Muscle layer of colon (tissue), 2 donors: Measurements from ENCODE around the gene OPN1SW.

Experiments used
- H3K27ac ChIP-seq: one replicate; pipeline ENCODE4 v1.7.0; 2013; ENCODE audit warnings: low read depth, mild to moderate bottlenecking, low read length, moderate library complexity
- H3K27me3 ChIP-seq, 2 donors: one replicate each; pipeline ENCODE4 v1.7.0; 2013; ENCODE audit warnings: low read length in 2 of 2, mild to moderate bottlenecking in 2 of 2; ENCODE audit not compliant: insufficient read depth in 2 of 2, control insufficient read depth in 1 of 2
- H3K36me3 ChIP-seq: one replicate; pipeline ENCODE4 v1.7.0; 2013; ENCODE audit warnings: mild to moderate bottlenecking, low read length; ENCODE audit not compliant: insufficient read depth
- H3K4me1 ChIP-seq: one replicate; pipeline ENCODE4 v1.7.0; 2013; ENCODE audit warnings: mild to moderate bottlenecking, low read length; ENCODE audit not compliant: insufficient read depth
- H3K4me3 ChIP-seq, 2 donors: one replicate each; pipeline ENCODE4 v1.7.0; 2013; ENCODE audit warnings: low read length in 2 of 2, low read depth in 1 of 2, mild to moderate bottlenecking in 1 of 2, moderate library complexity in 1 of 2
- H3K9ac ChIP-seq: one replicate; pipeline ENCODE4 v1.7.0; 2013; ENCODE audit warnings: low read length
- H3K9me3 ChIP-seq: one replicate; pipeline ENCODE4 v1.7.0; 2013; ENCODE audit warnings: mild to moderate bottlenecking, low read length
- donor health status: abdominal sarcoma.
- donor health status: Adenocarcinoma of cecum.

The OPN1SW gene

GRCh38 chr7:128805225-128805624, 29.6 kb upstream of the OPN1SW start:
- Histone ChIP-seq H3K9me3 (no peaks in the 10 kb centered on the region), H3K27ac (no peak overlapping the region), H3K9ac (no peak overlapping the region), H3K4me3 (no peak overlapping the region), H3K36me3 (peaks cover 46% of the 10 kb centered on the region), H3K4me1 (no peaks in the 10 kb centered on the region), H3K27me3 (no peaks in the 10 kb centered on the region)

GRCh38 chr7:128804484-128804883, 28.9 kb upstream of the OPN1SW start:
- no peak overlapping the region for H3K4me3 ChIP-seq
- no peaks in the 10 kb centered on the region for H3K4me1 ChIP-seq
- H3K27me3 ChIP-seq: no peaks in the 10 kb centered on the region
- no peak overlapping the region for H3K9ac ChIP-seq
- H3K9me3 ChIP-seq: no peaks in the 10 kb centered on the region
- H3K36me3 ChIP-seq: peaks cover 46% of the 10 kb centered on the region
- no peak overlapping the region for H3K27ac ChIP-seq

- no peaks in the 10 kb centered on the region for H3K4me1 ChIP-seq
Measured at GRCh38 chr7:128801667-128802418, 26.2 kb upstream of the OPN1SW start.

GRCh38 chr7:128801003-128801402, 25.4 kb upstream of the OPN1SW start:
- no peaks in the 10 kb centered on the region for H3K27me3 ChIP-seq
- H3K27ac ChIP-seq: no peak overlapping the region
- no peaks in the 10 kb centered on the region for H3K9me3 ChIP-seq
- peaks cover 21% of the 10 kb centered on the region for H3K36me3 ChIP-seq
- no peak overlapping the region for H3K9ac ChIP-seq
- no peaks in the 10 kb centered on the region for H3K4me1 ChIP-seq
- no peak overlapping the region for H3K4me3 ChIP-seq

More at GRCh38 chr7:128801667-128802418, 26.2 kb upstream of the OPN1SW start:
- Histone ChIP-seq H3K9me3 (no peaks in the 10 kb centered on the region), H3K9ac (no peak overlapping the region), H3K4me3 (no peak overlapping the region), H3K27me3 (no peaks in the 10 kb centered on the region), H3K27ac (no peak overlapping the region), H3K36me3 (peaks cover 29% of the 10 kb centered on the region)

- Histone ChIP-seq H3K36me3 (peaks cover 17% of the 10 kb centered on the region), H3K27ac (no peak overlapping the region), H3K9me3 (no peaks in the 10 kb centered on the region), H3K4me3 (no peak overlapping the region), H3K27me3 (no peaks in the 10 kb centered on the region), H3K4me1 (no peaks in the 10 kb centered on the region), H3K9ac (no peak overlapping the region)
Measured at GRCh38 chr7:128800567-128800966, 25.0 kb upstream of the OPN1SW start.

- no peaks in the 10 kb centered on the region for H3K27me3 ChIP-seq
- H3K36me3 ChIP-seq: peaks cover 6% of the 10 kb centered on the region
- no peaks in the 10 kb centered on the region for H3K9me3 ChIP-seq
- no peak overlapping the region for H3K9ac ChIP-seq
- H3K4me3 ChIP-seq: no peak overlapping the region
- no peak overlapping the region for H3K27ac ChIP-seq
- no peaks in the 10 kb centered on the region for H3K4me1 ChIP-seq
Measured at GRCh38 chr7:128799451-128799850, 23.9 kb upstream of the OPN1SW start.

GRCh38 chr7:128796327-128796726, 20.7 kb upstream of the OPN1SW start:
- Histone ChIP-seq H3K9me3 (no peaks in the 10 kb centered on the region), H3K27me3 (no peaks in the 10 kb centered on the region), H3K4me3 (no peak overlapping the region), H3K4me1 (peaks cover 16% of the 10 kb centered on the region), H3K36me3 (no peaks in the 10 kb centered on the region), H3K9ac (no peak overlapping the region), H3K27ac (no peak overlapping the region)

- Histone ChIP-seq H3K9me3 (no peaks in the 10 kb centered on the region), H3K9ac (no peak overlapping the region), H3K36me3 (no peaks in the 10 kb centered on the region), H3K4me1 (peaks cover 21% of the 10 kb centered on the region), H3K4me3 (no peak overlapping the region), H3K27me3 (no peaks in the 10 kb centered on the region), H3K27ac (no peak overlapping the region)
Measured at GRCh38 chr7:128795129-128795528, 19.5 kb upstream of the OPN1SW start.

GRCh38 chr7:128794436-128794835, 18.8 kb upstream of the OPN1SW start:
- no peak overlapping the region for H3K27ac ChIP-seq
- H3K36me3 ChIP-seq: no peaks in the 10 kb centered on the region
- no peaks in the 10 kb centered on the region for H3K9me3 ChIP-seq
- H3K4me3 ChIP-seq: no peak overlapping the region
- no peak overlapping the region for H3K9ac ChIP-seq
- H3K4me1 ChIP-seq: peaks cover 21% of the 10 kb centered on the region
- no peaks in the 10 kb centered on the region for H3K27me3 ChIP-seq

GRCh38 chr7:128794020-128794419, 18.4 kb upstream of the OPN1SW start:
- H3K36me3 ChIP-seq: no peaks in the 10 kb centered on the region
- H3K4me3 ChIP-seq: no peak overlapping the region
- no peaks in the 10 kb centered on the region for H3K9me3 ChIP-seq
- peaks cover 21% of the 10 kb centered on the region for H3K4me1 ChIP-seq
- no peak overlapping the region for H3K9ac ChIP-seq
- no peaks in the 10 kb centered on the region for H3K27me3 ChIP-seq
- no peak overlapping the region for H3K27ac ChIP-seq

- no peaks in the 10 kb centered on the region for H3K9me3 ChIP-seq
- H3K4me1 ChIP-seq: peaks cover 21% of the 10 kb centered on the region
- peak overlapping the region; percentile 20 to 21 for H3K4me3 ChIP-seq
- H3K27ac ChIP-seq: no peak overlapping the region
- H3K9ac ChIP-seq: no peak overlapping the region
- H3K27me3 ChIP-seq: no peaks in the 10 kb centered on the region
- no peaks in the 10 kb centered on the region for H3K36me3 ChIP-seq
Measured at GRCh38 chr7:128793181-128793547, 17.6 kb upstream of the OPN1SW start.

GRCh38 chr7:128792471-128793180, 17.0 kb upstream of the OPN1SW start:
- no peaks in the 10 kb centered on the region for H3K9me3 ChIP-seq
- no peak overlapping the region for H3K27ac ChIP-seq
- H3K9ac ChIP-seq: no peak overlapping the region
- no peaks in the 10 kb centered on the region for H3K27me3 ChIP-seq
- peaks cover 21% of the 10 kb centered on the region for H3K4me1 ChIP-seq
- H3K4me3 ChIP-seq: peak overlapping the region; percentile 20 to 21
- no peaks in the 10 kb centered on the region for H3K36me3 ChIP-seq
